Effector memory CD4-positive, alpha-beta T cell (primary cell): ENCODE results near the gene CHID1.

Experiments
- DNase-seq, 3 donors: peaks; one replicate each; pipeline ENCODE4 v3.0.0-alpha.2; 2020
- H3K27ac ChIP-seq: 2 replicates; pipeline ENCODE4 v1.7.0; 2013; ENCODE audit warnings: mild to moderate bottlenecking, low read length, moderate library complexity; ENCODE audit not compliant: insufficient read depth, poor library complexity, severe bottlenecking
- H3K27me3 ChIP-seq: replicated peaks from 2 replicates; pipeline ENCODE4 v1.7.0; 2013; ENCODE audit warnings: mild to moderate bottlenecking, low read length; ENCODE audit not compliant: insufficient read depth, control insufficient read depth, poor library complexity, severe bottlenecking
- H3K36me3 ChIP-seq: 2 replicates; pipeline ENCODE4 v1.7.0; 2013; ENCODE audit warnings: mild to moderate bottlenecking, low read length, moderate library complexity; ENCODE audit not compliant: control insufficient read depth, insufficient read depth
- H3K4me1 ChIP-seq: 2 replicates; pipeline ENCODE4 v1.7.0; 2013; ENCODE audit warnings: low read length, mild to moderate bottlenecking; ENCODE audit not compliant: control insufficient read depth, insufficient read depth, poor library complexity, severe bottlenecking
- H3K4me3 ChIP-seq: 2 replicates; pipeline ENCODE4 v1.7.0; 2013; ENCODE audit warnings: low read length, low read depth, mild to moderate bottlenecking; ENCODE audit not compliant: insufficient read depth, poor library complexity, severe bottlenecking
- H3K9me3 ChIP-seq: 2 replicates; pipeline ENCODE4 v1.7.0; 2013; ENCODE audit warnings: mild to moderate bottlenecking, low read length, moderate library complexity; ENCODE audit not compliant: control insufficient read depth
- total RNA-seq, 3 donors: gene quantifications; one replicate each; lab custom pipeline; 2026; lab: John Stamatoyannopoulos, UW

Gene CHID1
- 15.2 to 19.0 (median 18.8) reads per million in 3 donors for total RNA-seq

DNA sequence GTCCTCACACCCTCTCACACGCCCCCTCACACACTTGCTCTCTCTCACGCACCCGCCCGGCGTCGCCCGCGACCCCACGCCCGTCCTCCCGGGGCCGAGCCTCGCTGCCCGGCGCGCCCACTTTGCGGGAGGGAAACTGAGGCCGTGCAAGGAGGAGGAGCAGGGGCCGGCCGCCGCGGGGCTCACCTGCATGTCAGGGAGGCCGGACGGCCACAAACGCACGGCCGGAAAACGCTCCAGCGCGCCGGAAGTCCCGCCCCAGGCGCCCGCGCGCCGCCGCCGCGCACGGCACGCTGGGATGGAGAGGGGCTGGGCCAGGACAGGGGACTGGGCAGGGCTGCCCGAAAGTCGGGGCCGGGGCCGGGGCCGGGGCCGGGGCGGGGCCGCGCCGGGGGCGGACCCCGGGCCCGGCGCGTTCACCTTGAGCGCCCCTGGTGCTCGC lies at the start of gene CHID1:
CHID1 (minus strand) TSS at position 222 of the 442 bp plus-strand sequence. CDS start 5,994 bp downstream, outside the sequence.
- Histone ChIP-seq H3K4me3 (peak within 1 kb of the TSS; percentile 95), H3K4me1 (peaks cover 18% of the 10 kb centered on the region), H3K27ac (peak within 1 kb of the TSS; percentile 63), H3K27me3 (no peaks in the 10 kb centered on the region), H3K9me3 (no peaks in the 10 kb centered on the region), H3K36me3 (no peaks in the 10 kb centered on the region)
- peak; percentile 62 to 75 (median 71) for DNase-seq

DNA sequence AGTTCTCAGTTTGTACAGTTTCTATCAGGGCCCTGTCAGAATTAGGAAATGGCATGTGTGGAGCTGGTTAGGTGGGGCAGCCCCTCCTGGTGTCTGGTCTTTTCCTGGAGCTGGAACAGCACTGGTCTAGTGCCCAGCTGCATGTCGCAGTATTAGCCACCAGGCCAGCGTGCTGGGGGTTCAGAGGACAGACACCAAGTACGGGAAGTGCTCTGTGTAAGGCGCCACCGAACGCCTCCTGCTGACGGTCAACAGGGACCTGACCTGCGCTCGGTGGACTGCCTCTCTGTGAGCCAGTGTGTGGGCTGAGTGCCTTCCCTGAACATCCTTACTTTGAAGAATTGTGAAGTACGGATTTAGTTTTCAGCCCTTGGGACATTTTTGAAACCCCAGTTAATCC lies 49.0 kb upstream of the CHID1 start:
- no peak overlapping the region for H3K4me3 ChIP-seq
- no peaks in the 10 kb centered on the region for H3K9me3 ChIP-seq
- H3K27ac ChIP-seq = no peak overlapping the region
- no peaks in the 10 kb centered on the region for H3K27me3 ChIP-seq
- DNase-seq = no peak
- H3K36me3 ChIP-seq = peaks cover 21% of the 10 kb centered on the region
- peaks cover 3% of the 10 kb centered on the region for H3K4me1 ChIP-seq

DNA sequence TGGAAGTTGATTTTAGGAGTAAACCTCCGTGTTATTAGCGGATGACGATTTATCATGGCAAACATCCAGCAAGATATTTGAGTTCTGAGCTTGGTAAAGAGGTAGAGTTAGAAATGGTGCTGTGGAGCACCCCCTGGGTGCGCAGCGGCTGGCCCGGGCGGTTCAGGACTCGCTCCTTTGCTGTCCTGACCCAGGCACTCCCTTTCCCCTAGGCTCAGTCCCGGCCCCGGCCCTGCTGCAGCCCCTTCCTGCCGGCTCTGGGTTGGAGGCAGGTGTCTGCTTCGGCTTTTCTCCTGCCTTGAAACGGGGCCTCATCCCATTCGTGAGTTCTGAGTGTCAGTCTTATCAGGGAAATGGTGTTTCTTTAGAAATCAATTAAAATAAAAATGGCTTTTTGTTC lies 48.4 kb upstream of the CHID1 start:
- peaks cover 21% of the 10 kb centered on the region for H3K36me3 ChIP-seq
- H3K4me3 ChIP-seq = no peak overlapping the region
- H3K9me3 ChIP-seq = no peaks in the 10 kb centered on the region
- peaks cover 3% of the 10 kb centered on the region for H3K4me1 ChIP-seq
- H3K27ac ChIP-seq = no peak overlapping the region
- no peaks in the 10 kb centered on the region for H3K27me3 ChIP-seq
- no peak for DNase-seq

DNA sequence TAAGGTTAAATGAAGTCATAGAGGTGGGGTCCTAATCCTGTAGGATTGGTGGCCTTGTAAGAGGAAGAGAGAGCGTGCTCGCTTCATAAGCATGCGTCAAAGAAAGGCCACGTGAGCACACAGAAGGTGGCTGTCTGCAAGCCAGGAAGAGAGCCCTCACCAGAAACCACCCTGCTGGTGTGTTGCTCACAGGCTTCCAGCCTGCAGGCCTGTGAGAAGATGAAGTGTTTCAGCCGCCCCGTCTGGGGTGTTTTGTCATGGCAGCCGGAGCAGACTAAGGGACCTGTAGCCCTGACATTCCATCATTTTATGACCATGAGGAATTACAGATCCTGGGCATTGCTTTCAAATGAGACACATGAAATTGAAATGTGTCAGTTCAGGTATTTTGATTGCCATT lies 47.5 kb upstream of the CHID1 start:
- Histone ChIP-seq H3K27me3 (no peaks in the 10 kb centered on the region), H3K36me3 (peaks cover 21% of the 10 kb centered on the region)
- DNase-seq = no peak

DNA sequence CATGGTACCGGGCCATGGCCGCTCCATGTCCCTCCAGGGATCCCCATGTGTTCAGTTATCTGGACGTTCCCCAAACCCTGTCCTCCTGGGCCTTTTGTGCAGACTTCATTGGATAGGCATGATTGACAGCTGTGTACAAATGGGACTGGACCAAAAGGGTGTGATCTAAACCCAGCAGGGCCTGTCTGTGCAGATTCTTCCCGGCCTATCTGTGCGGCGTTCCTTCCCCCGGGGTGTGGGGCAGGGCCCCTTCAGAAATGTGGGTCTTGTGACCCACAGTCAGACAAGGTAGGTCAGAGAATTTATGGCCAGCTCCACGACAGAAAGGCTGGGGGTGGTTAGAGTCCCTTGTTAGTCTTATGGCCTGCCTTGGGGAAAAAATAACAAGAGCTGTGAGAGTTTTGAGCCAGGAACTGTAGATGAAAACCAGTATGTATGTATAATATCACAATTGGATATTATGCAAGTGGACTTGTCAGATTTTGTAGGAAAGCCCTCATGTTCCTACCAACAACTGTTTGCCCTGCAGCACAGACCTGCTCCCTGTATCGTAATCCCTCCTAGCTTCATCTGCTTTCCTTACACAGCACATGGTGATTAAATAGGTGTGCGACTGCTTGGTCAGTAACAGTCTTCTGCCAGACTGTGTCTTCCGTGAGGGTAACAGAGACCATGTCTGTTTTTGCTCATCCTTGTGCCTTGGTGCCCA lies 46.8 kb upstream of the CHID1 start:
- no peak for DNase-seq
- no peak overlapping the region for H3K27ac ChIP-seq
- H3K9me3 ChIP-seq = no peaks in the 10 kb centered on the region
- peaks cover 21% of the 10 kb centered on the region for H3K36me3 ChIP-seq
- no peak overlapping the region for H3K4me3 ChIP-seq
- H3K4me1 ChIP-seq = peaks cover 3% of the 10 kb centered on the region
- H3K27me3 ChIP-seq = no peaks in the 10 kb centered on the region

More for the DNA sequence above, 47.5 kb upstream of the CHID1 start:
- Histone ChIP-seq H3K27ac (no peak overlapping the region), H3K4me1 (peaks cover 3% of the 10 kb centered on the region), H3K4me3 (no peak overlapping the region), H3K9me3 (no peaks in the 10 kb centered on the region)

DNA sequence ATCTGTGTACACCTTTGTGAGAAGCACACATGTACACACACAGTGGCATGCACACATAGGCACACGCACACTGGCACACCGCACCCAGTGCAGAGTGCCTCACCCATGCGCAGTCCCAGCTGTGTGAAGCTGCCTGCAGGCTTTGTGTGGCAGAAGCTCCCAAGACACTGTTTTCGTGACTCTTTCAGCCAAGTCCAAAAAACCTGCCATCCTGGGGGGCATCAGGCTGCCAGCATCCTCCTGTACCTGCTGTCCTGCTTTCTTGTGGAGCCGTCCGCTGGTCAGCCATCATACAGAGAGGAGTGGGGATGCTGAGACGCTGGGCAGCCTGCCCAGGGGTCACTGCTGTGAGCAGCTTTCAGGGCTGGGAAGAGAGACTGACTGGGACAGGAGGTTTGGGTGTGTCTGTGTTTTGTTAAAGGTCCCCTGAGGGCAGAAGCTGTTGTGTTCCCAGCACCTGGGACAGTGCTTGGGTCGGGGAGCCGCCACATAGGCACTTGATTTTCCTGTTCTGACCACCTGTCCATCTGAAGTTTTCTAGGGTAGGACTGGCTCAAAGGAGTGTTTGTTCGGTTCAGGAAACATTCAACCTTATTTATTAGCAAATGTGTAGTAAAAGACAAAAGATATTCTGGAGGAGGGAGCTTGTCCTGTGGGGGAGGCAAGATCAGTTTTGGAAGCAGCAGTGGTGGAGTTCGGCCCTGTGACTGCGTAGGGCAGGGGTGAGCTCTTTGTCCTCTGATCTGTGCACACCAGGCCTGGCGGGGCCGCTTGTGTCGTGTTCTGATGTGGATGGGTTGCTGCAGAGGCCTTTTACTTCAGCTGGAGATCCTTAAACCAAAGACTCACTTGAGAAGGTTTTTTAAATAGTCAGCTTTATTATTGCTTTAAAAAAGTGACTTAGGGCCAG lies 44.8 kb upstream of the CHID1 start:
- DNase-seq = no peak
- Histone ChIP-seq H3K36me3 (peaks cover 17% of the 10 kb centered on the region), H3K4me3 (no peak overlapping the region), H3K27me3 (no peaks in the 10 kb centered on the region), H3K9me3 (no peaks in the 10 kb centered on the region), H3K27ac (no peak overlapping the region), H3K4me1 (peaks cover 3% of the 10 kb centered on the region)

DNA sequence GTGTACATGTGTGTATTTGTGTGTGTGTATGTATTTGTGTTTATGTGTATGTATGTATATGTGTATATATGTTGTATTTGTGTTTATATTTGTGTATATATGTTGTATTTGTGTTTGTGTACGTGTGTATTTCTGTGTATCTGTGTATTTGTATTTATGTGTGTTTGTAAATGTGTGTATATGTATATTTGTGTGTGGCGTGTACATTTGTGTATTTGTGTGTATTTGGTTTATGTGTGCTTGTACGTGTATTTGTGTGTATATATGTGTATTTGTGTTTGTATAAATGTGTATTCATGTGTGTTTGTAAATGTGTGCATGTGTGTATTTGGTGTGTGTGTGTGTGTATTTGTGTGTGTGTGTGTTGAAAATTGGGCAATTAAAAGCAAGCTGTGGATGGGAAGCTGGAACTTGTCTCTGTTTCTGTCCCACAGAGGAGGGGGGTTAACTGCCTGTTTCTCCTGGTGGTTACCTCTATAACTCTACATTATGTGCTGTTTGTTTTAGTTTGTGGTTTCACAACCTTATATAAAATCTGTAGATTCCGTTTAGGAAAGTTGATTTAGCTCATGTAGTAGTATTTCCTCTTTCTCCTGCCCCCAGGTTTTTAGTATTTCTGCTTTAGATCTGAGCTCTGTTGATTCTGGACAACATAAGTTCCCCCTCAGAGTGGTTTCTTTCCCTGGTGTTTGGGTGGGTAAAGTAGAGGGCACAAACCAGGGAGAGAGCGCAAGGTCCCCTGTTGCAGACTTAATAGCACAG lies 44.0 kb upstream of the CHID1 start:
- DNase-seq = no peak
- Histone ChIP-seq H3K27me3 (no peaks in the 10 kb centered on the region), H3K4me3 (no peak overlapping the region), H3K27ac (no peak overlapping the region), H3K9me3 (no peaks in the 10 kb centered on the region), H3K4me1 (peaks cover 3% of the 10 kb centered on the region), H3K36me3 (peaks cover 18% of the 10 kb centered on the region)

DNA sequence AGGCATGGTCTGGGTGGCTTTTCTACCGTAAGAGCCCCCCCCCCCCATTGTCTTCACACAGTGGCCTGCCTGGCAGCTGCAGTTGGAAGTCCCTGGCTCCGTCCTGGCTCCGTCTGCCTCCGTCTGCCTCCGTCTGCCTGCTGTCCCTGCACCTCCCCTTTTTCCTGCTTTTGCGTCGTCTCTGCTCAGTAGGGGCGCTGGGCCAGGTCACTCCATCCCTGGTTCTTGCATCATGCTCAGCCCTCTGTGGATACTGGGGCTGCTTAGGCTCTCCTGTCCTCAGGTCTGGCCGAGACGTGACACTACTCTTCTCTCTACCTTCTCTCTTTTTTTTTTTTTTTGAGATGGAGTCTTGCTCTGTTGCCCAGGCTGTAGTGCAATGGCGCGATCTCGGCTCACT lies 42.9 kb upstream of the CHID1 start:
- H3K4me1 ChIP-seq = peaks cover 3% of the 10 kb centered on the region
- H3K9me3 ChIP-seq = no peaks in the 10 kb centered on the region
- H3K27me3 ChIP-seq = no peaks in the 10 kb centered on the region
- no peak for DNase-seq
- no peak overlapping the region for H3K4me3 ChIP-seq
- H3K36me3 ChIP-seq = peaks cover 15% of the 10 kb centered on the region
- H3K27ac ChIP-seq = no peak overlapping the region

DNA sequence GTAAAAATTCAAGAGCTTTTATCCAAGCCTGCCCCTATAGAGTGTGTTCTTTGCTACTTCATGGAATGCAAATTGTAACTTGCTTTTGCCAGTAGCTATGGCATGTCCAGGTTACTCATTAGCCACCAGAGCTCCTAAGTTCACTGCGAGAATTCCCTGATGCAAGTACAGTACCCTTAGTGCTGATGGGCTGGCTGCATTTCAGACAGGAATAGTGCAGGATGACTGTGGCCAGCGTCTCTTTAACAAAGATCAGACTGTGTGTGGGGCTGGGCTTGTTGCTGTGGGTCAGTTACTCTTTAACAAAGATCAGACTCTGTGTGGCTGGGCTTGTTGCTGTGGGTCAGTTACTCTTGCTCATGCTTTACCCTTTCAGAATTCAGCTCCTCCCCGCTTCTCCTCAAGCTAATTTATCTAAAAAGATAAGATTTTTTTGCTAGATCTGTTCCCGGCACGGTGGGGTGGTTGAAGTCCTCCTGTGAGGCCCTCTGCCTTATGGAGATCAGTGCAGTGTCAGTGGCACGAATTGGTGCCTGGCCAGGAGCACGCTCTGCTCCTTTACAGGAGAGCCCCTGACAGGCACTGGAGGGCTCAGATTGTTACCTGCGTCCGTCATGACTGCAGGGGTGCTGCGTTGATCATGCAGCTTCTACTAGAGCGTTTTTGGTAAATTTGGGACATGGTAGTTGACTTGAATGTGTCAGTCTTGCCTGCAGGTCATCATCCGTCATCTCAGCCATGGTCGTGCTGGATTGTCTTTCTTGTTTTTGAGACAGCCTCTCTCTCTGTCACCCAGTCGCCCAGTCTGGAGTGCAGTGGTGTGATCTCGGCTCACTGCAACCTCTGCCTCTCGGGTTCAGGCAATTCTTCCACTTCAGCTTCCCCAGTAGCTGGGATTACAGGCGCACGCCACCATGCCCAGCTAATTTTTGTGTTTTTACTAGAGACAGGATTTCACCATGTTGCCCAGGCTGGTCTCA lies 42.1 kb upstream of the CHID1 start:
- DNase-seq = no peak
- Histone ChIP-seq H3K4me3 (no peak overlapping the region), H3K27ac (no peak overlapping the region)

More for the DNA sequence above, 42.1 kb upstream of the CHID1 start:
- H3K9me3 ChIP-seq = no peaks in the 10 kb centered on the region
- no peaks in the 10 kb centered on the region for H3K27me3 ChIP-seq
- peaks cover 3% of the 10 kb centered on the region for H3K4me1 ChIP-seq
- peaks cover 15% of the 10 kb centered on the region for H3K36me3 ChIP-seq
